Subcutaneous abdominal adipose tissue (tissue), 5 donors: ENCODE measurements around the gene LRFN4.
A peak's percentile ranks its signal among the peaks of the same experiment; 100 is the strongest.

Source experiments
- H3K27ac ChIP-seq: one replicate; pipeline ENCODE4 v1.7.0; 2013; ENCODE audit warnings: low read depth, mild to moderate bottlenecking, inconsistent platforms, low read length, moderate library complexity
- H3K27me3 ChIP-seq, 5 donors: one replicate each; pipeline ENCODE4 v1.7.0; 2013; ENCODE audit warnings: low read length in 5 of 5, inconsistent platforms in 1 of 5; ENCODE audit not compliant: control insufficient read depth in 5 of 5, insufficient read depth in 4 of 5
- H3K36me3 ChIP-seq, 5 donors: one replicate each; pipeline ENCODE4 v1.7.0; 2013; ENCODE audit warnings: low read length in 5 of 5; ENCODE audit not compliant: control insufficient read depth in 5 of 5, insufficient read depth in 5 of 5
- H3K4me1 ChIP-seq, 5 donors: one replicate each; pipeline ENCODE4 v1.7.0; 2013; ENCODE audit warnings: low read length in 5 of 5, mild to moderate bottlenecking in 3 of 5, moderate library complexity in 1 of 5; ENCODE audit not compliant: control insufficient read depth in 5 of 5, insufficient read depth in 5 of 5
- H3K4me3 ChIP-seq, 5 donors: one replicate each; pipeline ENCODE4 v1.7.0; 2013; ENCODE audit warnings: low read length in 5 of 5, low read depth in 1 of 5
- H3K9ac ChIP-seq, 5 donors: one replicate each; pipeline ENCODE4 v1.7.0; 2013; ENCODE audit warnings: low read length in 5 of 5, mild to moderate bottlenecking in 4 of 5, moderate library complexity in 3 of 5
- H3K9me3 ChIP-seq, 5 donors: one replicate each; pipeline ENCODE4 v1.7.0; 2013; ENCODE audit warnings: low read length in 5 of 5; ENCODE audit not compliant: control insufficient read depth in 5 of 5
- donor health status: healthy.
- donor health status: healthy.
- donor health status: healthy.
- donor health status: healthy.
- donor health status: healthy.

LRFN4 gene

DNA sequence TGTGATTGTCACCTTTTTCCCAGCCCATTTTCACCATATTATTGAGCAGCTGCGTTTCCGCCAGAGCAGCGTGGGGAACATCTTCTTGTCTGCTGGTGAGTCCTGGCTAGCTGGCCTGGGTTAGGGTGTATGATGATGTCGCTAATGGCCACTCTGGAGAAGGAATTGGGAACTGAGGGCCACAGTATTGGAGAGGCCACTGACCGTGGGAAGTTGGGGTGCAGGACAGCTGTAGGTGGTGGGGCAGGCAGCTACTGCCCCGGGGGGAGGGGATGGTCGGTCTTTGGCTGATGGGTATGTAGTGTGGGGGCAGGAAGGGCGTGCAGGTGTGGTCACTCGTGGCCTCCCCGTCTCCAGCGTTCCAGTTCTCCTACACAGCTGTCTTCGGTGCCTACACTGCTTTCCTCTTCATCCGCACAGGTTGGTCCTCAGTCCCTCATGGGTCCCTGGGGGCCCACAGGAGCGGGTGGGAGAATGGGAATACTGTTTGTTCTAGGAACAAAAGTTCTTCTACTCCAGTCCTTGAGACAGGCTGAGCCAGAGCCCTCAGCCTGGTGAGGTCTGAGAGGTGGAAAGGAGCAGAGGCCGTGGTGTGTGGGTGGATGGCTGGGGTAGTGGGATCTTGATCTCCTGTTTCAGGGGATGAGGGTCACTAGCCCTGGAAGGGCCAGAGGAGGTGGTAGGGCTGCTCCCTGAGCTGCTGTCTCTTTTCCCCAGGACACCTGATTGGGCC lies 11.6 kb upstream of the LRFN4 start:
- Histone ChIP-seq H3K9me3 (no peaks in the 10 kb centered on the region), H3K27me3 (no peaks in the 10 kb centered on the region), H3K36me3 (peaks cover 0 to 55% (median 51%) of the 10 kb centered on the region in 5 donors), H3K9ac (peak overlapping the region in 1 of 5 donors; percentile 10), H3K27ac (no peak overlapping the region), H3K4me3 (no peak overlapping the region), H3K4me1 (peaks cover 11 to 43% (median 40%) of the 10 kb centered on the region in 5 donors)

DNA sequence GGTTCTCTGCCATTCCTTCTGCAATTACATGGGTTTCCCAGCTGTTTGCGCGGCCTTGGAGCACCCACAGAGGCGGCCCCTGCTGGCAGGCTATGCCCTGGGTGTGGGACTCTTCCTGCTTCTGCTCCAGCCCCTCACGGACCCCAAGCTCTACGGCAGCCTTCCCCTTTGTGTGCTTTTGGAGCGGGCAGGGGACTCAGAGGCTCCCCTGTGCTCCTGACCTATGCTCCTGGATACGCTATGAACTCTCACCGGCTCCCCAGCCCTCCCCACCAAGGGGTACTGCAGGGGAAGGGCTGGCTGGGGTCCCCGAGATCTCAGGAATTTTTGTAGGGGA lies 11.0 kb upstream of the LRFN4 start:
- Histone ChIP-seq H3K9me3 (no peaks in the 10 kb centered on the region), H3K27me3 (no peaks in the 10 kb centered on the region), H3K27ac (no peak overlapping the region), H3K4me3 (no peak overlapping the region), H3K36me3 (peaks cover 0 to 60% (median 56%) of the 10 kb centered on the region in 5 donors), H3K9ac (no peak overlapping the region), H3K4me1 (peaks cover 11 to 39% (median 37%) of the 10 kb centered on the region in 5 donors)

DNA sequence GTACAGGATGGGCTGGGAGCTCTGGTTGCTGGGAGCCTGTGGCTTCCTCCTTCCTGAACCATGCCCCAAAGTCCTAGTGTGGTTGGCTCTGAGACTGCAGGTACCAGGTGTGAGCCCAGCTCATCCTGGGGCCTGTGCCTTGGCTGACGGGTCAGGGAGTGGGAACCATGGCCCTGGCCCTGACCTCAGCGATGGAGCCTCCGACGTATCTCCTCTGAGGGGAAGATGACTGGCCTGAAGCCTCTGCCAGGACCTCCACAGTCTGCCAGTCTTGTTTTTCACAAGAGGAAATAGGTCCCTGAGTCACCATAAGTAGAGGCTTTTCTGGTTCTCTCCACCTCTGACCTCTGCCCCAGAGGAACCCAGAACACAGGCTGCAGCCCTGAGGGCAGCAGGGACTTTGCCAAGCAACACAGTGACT lies 10.2 kb upstream of the LRFN4 start:
- H3K36me3 ChIP-seq = peaks cover 0 to 68% (median 65%) of the 10 kb centered on the region in 5 donors
- H3K4me1 ChIP-seq = peaks cover 11 to 35% (median 31%) of the 10 kb centered on the region in 5 donors
- no peak overlapping the region for H3K4me3 ChIP-seq
- no peaks in the 10 kb centered on the region for H3K9me3 ChIP-seq
- H3K9ac ChIP-seq = no peak overlapping the region
- H3K27me3 ChIP-seq = no peaks in the 10 kb centered on the region
- H3K27ac ChIP-seq = no peak overlapping the region

DNA sequence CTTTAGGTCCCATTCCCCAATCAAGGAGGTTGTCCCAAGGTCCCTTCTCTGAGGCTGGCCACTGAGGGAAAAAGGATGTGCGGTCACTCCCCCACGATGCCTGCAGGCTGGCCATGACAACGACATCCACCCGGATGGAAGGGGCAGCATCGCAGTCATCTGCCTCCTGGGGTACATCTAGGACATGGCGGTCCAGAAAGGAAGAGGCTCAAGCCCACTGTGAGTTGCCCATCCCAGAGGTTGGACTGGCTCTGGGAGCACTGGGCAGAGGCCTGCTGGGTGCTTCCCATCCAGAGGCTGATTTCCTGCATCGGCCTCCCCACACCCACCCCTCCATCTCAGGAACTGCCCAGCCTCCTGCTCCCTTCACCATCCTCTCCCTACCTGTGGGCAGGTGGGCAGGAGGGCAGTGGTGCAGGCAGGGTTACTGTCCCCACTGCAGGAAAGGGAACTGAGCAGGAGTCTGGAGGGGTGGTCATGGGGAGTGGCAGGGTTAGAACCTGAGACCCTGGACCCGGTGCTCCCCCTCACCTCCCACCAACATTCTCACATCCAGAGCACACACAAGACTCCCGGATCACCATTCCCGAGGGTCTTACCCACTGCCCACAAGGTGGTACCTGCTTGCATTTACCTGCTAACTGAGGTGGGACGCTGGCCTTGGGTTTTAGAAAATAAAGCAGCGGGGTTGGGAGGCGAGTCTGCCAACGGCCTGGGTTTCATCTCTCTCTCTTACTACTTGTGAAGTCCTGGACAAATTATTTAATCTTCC lies 9.2 kb upstream of the LRFN4 start:
- no peak overlapping the region for H3K4me3 ChIP-seq
- H3K27me3 ChIP-seq = no peaks in the 10 kb centered on the region
- no peak overlapping the region for H3K27ac ChIP-seq
- peaks cover 8 to 25% (median 22%) of the 10 kb centered on the region in 5 donors for H3K4me1 ChIP-seq
- H3K9ac ChIP-seq = no peak overlapping the region
- H3K36me3 ChIP-seq = peaks cover 0 to 78% (median 74%) of the 10 kb centered on the region in 5 donors
- no peaks in the 10 kb centered on the region for H3K9me3 ChIP-seq

DNA sequence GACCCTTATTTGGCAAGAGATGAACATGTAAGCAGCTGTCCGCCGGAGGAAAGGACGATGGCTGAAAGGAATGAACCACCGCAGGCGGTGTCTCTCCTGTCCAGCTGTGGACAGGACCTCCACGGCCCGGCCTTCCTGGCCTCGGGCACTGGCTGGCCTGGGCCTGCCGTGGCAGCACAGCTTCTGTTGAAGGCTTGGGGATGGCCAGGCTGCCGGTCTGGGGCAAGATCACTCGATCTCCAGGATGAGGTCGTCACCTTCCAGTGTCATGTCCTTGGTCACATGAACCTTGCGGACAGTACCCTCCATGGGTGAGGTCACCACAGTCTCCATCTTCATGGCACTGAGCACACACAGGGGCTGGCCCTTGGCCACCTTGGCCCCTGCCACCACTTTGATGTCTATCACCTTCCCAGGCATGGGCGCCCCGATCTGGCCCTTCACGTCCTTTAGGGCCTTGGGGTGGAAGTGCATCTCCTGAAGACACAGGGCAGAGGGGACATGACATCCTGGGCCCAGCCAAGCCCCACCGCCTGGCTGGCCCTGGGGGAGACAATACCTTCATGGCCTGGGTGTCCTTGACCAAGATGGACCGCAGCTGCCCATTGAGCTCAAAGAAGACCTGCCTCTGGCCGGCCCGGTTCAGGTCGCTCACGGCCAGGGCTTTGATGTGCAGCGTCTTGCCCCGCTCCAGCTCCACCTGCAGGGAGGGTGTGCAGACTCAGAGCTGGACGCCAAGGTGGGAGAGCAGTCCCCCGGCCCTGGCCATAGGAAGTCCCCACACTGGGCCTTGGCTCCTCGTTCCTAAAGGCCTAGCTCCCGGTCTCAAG lies 8.0 kb upstream of the LRFN4 start:
- Histone ChIP-seq H3K27me3 (no peaks in the 10 kb centered on the region), H3K9ac (no peak overlapping the region), H3K27ac (no peak overlapping the region), H3K9me3 (no peaks in the 10 kb centered on the region), H3K4me1 (peaks cover 7 to 21% (median 16%) of the 10 kb centered on the region in 5 donors), H3K36me3 (peaks cover 0 to 84% (median 80%) of the 10 kb centered on the region in 5 donors), H3K4me3 (no peak overlapping the region)

DNA sequence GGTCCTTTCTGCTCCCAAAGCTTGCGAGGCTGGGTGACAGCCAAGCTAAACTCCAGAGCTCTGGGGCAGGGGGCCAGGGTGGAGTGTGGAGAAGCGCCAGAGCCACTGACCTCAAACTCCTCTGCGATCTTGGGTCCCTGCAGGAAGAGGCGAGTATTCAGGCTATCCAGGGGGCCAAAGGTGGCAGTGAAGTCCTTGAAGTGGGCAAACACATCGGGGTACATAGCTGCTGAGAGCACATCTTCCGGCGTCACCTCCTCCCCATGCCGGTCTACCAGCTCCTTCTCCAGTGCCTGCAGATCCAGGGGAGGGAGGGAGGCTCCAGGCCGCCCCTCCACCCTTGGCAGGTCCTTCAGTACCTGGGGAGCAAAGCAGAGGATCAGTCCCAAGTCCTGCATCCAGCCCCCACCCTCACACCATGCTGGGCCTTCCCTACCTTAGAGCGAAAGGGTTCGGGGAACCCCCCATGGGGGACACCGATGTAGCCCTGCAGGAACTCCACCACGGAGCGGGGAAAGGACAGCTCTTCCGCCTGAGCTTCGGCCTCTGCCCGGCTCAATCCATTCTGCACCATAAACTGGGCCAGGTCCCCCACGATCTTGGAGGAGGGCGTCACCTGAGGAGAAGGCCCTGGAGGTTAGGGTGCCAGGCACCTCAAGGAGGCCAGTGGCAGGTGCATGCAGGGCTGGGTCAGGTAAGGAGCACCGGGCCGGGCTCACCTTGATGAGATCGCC lies 7.2 kb upstream of the LRFN4 start:
- Histone ChIP-seq H3K4me3 (no peak overlapping the region), H3K27ac (no peak overlapping the region), H3K4me1 (peaks cover 0 to 13% (median 8%) of the 10 kb centered on the region in 5 donors), H3K9ac (no peak overlapping the region), H3K36me3 (peaks cover 0 to 88% (median 80%) of the 10 kb centered on the region in 5 donors), H3K27me3 (no peaks in the 10 kb centered on the region), H3K9me3 (no peaks in the 10 kb centered on the region)

DNA sequence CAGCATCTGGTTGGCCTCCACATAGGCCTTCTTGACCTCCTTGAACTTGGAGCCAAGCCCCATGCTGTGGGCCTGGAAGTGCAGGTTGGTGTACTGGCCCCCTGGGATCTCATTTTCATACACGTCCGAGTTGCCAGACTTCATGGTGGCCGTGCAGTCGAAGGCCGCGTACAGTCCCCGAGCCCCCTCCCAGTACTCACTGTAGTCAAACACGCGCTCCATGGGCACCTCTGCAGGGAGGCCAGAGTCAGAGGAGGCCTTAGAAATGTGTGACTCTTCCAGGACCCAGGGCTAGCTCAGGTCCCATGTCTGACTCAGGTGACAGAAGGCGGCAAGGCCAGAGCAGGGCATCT lies 6.7 kb upstream of the LRFN4 start:
- Histone ChIP-seq H3K27me3 (no peaks in the 10 kb centered on the region), H3K4me3 (no peak overlapping the region), H3K4me1 (peaks cover 0 to 9% (median 4%) of the 10 kb centered on the region in 5 donors), H3K36me3 (peaks cover 0 to 82% (median 79%) of the 10 kb centered on the region in 5 donors), H3K9me3 (no peaks in the 10 kb centered on the region), H3K9ac (no peak overlapping the region), H3K27ac (no peak overlapping the region)

DNA sequence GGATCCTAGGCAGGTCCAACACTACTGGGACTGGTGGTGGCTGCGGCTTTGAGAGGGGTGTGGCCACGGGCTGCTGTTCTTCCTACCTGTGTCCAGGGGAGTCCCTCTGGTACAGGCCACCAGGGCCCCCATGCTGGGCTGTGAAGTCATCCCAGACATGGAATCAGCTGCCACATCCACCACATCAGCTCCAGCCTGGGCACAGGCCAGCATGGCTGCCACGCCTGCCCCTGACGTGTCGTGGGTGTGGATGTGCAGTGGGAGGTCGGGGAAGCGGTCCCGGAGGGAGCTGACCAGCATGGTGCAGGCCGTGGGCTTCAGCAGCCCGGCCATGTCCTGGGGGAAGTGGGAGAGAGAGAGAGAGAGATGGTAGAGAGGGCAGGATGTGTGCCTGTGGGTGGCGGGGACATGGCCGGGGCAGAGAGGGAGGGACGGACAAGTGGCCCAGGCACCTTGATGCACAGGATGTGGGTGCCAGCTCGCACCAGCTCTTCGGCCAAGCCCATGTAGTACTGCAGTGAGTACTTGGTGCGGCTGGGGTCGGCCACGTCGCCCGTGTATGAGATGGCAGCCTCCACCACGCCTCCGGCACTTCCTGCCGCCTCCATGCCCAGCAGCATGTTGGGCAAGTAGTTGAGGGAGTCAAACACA lies 6.2 kb upstream of the LRFN4 start:
- Histone ChIP-seq H3K4me1 (peaks cover 0 to 14% (median 9%) of the 10 kb centered on the region in 5 donors), H3K9ac (no peak overlapping the region), H3K9me3 (no peaks in the 10 kb centered on the region), H3K36me3 (peaks cover 0 to 77% (median 74%) of the 10 kb centered on the region in 5 donors), H3K27ac (no peak overlapping the region), H3K27me3 (no peaks in the 10 kb centered on the region), H3K4me3 (no peak overlapping the region)

DNA sequence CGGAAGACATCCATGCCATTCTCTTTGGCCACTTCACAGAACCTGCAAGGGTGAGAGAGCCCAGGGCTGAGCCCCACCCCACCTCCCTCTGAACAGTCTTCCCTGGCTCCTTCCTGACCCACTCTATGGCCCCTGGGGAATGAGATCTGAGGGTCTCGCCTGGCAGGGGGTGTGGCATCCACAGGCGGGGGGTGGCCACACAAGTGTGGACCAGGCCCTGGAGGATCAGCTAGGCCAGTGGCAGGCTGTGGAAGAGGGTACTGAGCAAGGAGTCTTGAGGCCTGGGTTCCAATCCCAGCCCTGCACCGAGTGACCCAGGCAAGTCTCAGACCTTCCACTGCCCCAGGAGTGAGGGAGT lies 5.6 kb upstream of the LRFN4 start:
- Histone ChIP-seq H3K27ac (no peak overlapping the region), H3K4me3 (no peak overlapping the region), H3K36me3 (peaks cover 0 to 72% (median 69%) of the 10 kb centered on the region in 5 donors), H3K9ac (no peak overlapping the region), H3K4me1 (peaks cover 0 to 17% (median 13%) of the 10 kb centered on the region in 5 donors), H3K27me3 (no peaks in the 10 kb centered on the region), H3K9me3 (no peaks in the 10 kb centered on the region)
